KG1 (cell line): ENCODE measurements around the gene KLHL14.
"Not testable (repeated sequence)": the region's sequence is repeated elsewhere in the genome, so short reads cannot be mapped to it uniquely, and the experiment has no call there.

Experiments used
- DNase-seq: peaks from one replicate; lab custom pipeline; 2025; lab: John Stamatoyannopoulos, UW

The KLHL14 gene

DNA sequence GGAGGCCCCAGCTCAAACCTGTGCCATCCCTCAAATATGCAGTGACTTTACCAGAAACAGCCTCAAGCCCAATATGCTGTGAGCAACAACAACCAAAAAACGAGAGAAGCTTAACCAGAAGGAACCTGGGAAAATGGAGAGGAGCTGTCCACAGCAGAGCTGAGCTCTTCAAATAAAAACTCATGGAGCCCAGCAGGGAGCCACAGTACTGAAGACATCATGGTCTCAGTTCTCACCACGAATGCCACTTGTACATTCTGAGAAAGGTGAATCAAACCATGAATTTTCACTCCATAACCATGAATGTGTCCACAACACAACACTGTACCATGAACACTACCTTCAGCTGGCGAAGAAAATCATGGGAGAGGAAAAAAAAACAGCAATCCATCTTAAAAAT lies 50.5 kb downstream of the KLHL14 start:
- DNase-seq = no peak

DNA sequence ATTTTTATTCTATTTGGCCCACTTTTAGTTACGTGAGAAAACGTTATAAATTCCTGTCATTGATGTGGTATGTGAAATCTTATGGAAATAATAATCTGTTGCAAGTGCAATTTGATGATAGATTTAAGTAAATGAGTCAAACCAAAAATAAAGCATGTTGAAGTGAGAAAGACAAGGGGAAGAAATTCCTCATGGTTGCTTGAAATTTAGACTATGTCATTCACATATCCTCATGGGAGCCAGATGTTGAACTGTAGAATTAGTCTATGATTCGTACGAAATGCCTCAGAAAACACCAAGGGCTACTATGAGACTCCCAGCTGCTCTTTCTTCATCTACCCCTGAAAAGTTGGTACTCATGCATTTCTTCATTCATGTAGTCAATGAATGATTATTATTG lies 55.7 kb downstream of the KLHL14 start:
- no peak for DNase-seq

DNA sequence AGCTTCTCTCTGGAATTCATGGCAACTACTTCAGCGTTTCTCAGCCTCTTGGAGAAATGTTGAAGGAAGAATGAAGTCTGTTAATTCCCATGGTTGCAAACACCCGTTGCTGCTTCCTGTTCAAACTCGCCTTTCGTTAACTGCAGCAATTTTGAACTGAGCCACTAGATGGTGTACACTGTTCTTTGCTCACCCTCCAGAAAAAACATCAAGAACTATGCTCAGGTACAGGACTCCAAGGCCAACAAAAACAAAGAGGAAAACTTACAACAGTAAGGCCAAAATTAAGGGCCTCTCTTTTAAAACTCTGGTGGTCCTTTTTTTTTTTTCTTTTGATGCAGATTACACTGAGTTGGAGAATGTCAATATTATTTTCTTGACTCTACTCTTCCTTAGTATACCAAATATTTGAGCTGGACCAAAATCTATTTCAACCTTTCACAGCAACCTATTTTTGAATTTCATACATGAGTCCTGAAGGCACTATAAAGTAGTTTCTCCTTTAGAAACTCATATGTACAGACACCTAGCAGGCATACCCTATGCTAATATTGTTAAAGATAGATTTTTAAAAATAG lies 58.2 kb downstream of the KLHL14 start:
- DNase-seq = no peak

DNA sequence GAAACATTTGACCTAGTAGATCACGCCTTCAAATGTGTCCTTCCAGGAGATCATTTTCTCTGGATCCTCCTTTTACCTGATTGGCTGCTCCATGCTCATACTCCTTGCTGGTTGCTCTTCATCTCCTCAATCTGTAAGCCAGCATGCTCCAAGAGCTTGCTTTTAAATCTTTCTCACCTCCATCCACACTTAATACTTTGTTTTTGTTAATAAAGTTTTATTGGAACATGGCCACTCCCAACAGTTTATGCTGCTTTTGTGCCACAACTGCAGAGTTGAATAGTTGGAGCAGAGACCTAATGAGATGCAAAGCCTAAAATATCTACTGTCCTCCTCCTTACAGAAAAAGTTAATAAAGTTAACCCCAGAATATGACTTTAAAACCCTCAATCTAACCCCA lies 60.0 kb downstream of the KLHL14 start:
- DNase-seq = no peak

DNA sequence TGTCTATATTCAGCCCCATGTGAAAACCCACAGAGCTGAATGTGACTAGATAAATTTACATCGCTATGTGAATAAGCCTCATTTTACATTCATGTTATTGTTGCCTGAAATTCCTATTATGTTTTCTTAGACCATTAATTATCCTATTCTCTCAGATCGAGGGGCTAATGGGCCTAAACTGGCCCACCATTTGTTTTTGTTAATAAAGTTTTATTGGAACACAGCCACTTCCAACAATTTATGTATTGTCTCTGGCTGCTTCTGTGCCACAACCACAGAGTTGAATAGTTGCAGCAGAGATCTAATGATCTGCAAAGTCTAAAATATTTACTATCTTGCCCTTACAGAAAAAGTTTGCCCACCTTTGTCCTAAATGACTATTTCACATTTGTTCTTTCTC lies 61.0 kb downstream of the KLHL14 start:
- no peak for DNase-seq

DNA sequence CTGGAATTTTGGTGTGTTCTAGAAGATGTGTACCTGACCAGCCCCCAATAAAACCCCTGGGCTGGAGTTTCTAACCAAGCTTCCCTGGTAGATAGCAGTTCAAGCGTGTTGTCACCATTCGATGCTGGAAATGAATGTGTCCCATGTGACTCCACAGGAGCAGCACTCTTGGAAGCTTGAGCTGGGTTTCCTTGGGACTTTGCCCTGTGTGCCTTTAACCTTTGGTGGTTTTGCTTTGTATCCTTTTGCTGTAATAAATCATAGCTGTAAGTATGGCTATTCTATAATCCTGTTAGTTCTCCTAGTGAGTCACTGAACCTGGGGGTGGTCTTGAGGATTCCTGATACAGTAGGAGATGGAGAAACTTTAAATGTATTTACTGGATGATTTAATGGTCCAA lies 65.2 kb downstream of the KLHL14 start:
- no peak for DNase-seq

DNA sequence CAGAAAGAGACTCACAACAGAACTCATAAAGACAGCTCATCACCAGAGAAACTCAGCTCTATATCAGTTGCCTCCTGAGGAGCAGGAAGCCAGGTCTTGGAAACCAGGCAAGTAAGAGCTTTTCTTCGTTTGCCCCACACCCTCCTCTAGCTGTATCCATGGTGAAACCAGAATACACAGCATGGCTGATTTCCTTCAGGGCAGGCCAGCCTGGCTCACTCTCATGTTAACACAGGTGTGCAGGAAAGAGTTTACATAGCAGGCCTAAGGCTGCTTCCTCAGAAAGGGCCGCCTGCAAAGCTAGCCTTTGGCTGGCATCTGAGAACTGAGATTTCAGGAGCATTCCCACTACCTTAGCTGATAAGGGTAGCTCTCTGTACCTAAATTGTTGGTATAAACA lies 65.7 kb downstream of the KLHL14 start:
- no peak for DNase-seq

DNA sequence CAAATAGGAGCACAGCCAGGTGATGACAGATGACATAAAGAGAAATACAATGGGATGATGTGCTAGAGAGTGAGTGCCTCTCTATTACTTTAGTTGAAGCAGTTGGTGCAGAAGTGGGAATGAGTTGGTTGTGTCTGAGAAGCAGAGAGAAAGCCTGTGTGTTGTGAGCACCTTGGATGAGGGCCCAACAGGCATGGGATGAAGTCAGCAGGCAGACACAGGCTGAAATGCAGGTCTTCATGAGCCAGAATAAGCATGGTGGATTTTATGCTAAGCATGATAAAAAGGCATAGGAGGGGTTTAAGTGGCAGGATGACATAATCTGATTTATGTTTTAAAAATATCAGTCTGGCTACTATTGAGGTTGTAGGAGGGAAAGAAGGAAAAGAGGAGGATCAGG lies 71.5 kb downstream of the KLHL14 start:
- no peak for DNase-seq

DNA sequence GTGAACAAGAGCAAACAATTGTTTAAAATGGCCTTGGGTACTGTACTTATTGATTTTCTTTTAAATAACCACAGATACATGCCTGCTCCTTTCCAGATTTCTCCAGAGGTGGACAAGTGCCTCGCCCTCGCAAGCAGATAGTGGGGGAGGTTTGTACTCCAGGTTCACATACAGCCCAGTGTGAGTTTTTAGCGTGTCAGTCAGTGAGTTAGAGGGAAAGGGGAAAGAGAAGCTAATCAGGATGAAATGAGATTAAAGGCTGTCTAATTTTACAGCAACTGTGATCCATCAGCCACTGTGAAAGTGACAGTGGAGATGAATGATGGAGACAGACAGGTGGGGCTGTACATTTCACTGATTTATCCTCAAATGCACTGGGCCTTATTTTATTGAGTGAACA lies 74.7 kb downstream of the KLHL14 start:
- DNase-seq = no peak

DNA sequence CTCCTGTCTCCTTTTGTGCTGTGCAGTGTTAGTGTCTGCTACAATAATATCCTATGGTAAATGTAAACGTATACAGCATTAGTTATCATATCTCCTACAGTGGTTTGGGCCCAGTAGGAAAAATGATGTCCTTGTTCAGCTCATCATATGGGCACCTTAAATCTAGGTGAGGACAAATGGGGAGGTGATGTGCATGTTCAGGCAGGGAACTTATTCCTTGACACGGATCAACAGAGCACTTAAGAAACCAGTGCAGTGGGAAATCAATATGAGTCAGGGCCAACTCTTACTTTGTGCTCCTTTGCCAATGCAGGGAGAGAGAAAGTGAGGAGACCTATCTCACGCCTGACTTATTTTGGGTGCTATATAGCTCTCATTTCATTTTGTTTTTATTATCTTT lies 76.4 kb downstream of the KLHL14 start:
- DNase-seq = no peak

DNA sequence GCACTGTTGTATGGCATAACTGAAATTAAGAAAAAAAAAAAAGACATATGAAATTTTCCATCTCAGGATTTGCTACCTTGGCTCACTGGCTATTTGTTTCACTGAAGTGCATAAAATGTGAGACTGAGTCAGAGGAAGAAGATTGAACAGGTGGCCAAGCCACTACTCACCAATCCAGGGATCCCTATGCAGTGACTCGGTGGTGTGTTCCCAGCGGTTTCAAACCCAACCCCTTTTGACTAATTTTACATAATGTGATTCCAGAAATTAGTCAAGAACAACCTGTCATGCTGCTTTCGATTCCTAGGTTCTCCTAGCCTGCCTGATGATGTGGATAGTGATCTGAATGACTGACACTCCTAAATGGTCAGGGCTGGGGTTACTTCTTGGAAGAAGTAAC lies 77.3 kb downstream of the KLHL14 start:
- no peak for DNase-seq

DNA sequence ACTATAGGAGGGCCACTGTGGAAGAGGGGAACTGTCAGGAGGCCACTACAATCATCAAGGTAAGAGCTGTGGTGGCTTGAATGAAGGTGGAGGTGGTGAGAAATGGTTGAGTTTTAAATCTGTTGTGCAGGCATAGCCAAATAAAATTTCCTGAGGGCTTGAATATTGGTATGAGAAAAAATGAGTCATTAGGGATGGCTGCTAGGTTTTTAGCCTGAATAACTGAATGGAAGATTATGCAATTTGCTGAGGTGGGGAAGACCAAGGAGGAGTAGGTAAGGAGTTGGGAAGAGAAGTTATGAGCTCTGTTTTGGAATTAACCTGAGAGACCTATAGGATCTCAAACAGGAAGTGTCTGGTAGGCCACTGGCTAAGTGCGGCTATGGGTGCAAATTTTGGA lies 84.0 kb downstream of the KLHL14 start:
- no peak for DNase-seq

DNA sequence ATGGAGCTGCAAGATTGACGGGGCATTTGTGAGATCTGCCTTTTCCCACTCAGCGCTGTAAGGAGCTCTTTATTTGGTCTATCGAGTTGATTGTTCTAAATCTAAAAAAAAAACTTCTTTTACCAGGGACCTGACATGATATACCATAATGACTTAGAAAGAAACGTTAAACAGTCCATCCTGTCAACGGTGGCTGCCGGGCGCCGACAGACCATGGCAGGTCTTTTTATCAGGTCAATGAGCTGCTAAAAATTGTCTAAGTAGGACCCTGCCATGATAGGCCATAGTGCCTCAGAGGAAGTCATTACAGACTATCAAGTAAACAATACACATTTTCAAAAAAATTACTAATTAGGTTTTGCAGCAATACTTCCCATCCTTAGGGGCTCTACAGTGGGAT lies 87.9 kb downstream of the KLHL14 start:
- DNase-seq = no peak

DNA sequence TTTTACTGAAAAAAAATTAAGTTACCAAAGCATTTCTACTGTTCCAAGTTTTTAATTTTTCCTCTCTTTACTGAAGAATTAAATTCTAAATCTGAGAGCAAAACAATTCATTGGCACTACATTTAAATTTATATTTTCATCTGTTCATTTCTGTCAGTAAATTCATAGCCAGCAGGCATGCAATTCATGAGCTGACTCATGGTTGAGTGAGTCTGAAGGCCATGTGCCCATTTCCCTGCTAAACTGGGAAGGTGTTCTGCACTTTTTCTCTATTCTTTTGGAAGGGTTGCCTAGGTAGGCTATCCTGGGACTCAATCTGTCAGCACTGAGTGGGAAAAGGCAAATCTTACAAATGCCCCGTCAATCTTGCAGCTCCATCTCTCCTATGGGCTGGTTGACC lies 88.7 kb downstream of the KLHL14 start:
- no peak for DNase-seq

DNA sequence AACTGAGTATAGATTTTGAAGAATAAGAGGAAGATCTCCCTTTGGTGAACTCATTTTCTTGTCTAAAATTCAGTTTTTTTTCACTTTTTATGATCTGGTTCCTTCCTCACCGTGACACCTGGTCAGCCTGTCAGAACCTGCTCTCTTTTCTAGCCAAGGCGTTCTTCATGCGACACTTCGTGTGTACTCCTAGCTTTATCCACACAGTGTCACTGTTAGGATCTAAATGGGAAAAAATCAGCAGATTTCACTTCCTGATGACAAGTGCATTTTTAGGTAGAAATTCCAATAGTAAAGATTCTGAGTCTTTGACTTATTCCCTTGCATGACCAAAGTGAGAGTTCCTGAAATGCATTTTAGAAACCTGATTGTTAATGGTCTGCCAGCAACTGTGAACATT lies 89.8 kb downstream of the KLHL14 start:
- DNase-seq = no peak

DNA sequence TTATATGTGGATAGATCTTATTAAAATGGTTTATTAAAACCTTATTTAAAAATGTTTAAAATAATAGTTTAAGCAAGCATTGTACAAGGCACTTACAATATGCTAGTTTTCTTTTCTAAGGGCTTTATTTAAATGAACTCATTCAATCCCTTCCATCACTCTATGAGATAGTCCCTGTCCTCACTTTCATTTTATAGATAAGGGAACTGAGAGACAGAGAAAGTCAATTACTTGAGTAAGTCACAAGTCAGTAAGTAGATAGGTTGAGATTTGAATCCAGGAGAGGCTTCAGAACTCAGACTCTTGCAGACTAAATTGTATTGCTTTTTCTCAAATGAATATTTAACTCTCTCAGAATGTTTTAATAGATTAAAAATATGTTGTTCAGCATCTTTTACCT lies 95.2 kb downstream of the KLHL14 start:
- no peak for DNase-seq

DNA sequence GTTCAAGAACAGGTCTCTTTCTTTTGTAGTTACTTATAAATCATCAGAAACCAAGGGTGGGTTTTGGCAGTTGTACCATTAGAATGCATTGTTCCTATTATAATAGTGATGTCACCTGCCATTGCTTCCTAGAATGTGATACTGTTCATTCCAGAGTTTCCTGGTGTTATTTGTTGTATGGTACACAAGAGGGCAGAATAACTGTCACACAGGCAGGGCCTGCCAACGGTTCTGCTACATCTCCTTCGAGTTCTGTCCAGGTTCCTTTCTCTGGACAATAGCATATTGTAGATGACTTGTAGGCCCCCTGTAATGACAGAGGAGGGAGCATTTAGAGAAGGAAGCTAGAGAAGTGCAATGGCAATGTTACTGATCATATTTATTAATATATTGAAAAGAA lies 98.3 kb downstream of the KLHL14 start:
- no peak for DNase-seq

DNA sequence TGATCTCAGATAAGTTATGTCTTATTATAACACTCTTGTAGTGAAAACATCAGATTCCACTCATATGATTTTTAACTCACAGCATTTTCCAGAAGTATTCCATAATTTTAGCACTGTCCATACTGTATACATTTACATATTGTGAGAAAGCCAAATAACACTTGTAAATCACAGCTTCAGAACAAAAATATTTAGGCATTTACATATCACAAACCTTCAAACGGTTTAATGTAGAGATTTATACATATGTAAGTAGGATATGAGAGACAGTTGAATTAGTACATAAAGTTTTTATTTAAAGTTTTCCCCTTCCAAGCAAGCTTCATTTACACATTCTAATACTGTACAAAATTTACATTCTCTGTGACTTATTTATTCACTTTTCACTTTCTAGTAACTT lies 100.4 kb downstream of the KLHL14 start:
- no peak for DNase-seq

DNA sequence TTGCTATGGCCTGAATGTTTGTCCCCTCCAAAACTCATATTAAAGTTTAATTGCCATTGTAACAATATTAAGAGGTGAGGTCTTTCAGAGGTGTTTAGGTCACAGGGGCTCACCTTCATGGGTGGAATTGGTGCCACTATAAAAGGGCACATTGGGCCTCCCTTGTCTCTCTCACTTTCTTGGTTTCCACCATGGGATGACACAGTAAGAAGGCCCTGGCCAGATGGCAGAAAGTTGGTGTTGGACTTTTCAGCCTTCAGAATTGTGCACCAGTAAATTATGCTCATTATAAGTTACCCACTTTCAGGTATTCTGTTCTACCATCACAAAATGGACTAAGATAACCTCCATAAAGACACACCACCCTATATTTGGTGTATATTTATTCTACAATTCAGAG lies 102.1 kb downstream of the KLHL14 start:
- no peak for DNase-seq

DNA sequence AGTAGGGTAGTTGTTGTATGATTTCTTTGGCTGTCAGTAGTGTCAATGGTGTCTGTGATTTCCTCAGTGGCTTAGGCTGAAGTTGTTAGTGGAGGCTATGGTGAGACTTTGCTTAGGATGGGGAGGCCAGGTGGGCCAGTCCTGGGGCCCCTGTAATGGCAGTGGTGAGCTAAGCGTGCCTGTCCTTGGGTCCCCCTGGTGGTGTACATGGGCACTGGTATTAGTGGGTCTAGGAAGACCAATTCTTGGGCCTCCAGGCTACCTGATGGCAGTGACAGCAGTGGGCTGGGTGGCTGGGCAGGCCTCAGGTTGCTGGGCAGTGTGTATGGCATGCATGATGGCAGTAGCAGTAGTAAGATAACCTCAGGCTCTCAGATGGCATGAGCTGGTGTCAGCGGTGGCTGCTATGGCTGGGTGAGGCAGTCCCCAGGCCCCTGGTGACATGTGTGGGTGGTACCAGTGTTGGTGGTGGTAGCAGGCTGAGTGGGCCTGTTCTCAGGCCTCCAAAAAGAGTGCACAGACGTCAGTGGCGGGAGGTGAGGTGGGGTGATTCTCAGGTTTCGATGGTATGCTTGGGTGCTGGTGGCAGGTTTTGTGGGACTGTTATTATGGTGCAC lies 103.2 kb downstream of the KLHL14 start:
- DNase-seq = no peak

DNA sequence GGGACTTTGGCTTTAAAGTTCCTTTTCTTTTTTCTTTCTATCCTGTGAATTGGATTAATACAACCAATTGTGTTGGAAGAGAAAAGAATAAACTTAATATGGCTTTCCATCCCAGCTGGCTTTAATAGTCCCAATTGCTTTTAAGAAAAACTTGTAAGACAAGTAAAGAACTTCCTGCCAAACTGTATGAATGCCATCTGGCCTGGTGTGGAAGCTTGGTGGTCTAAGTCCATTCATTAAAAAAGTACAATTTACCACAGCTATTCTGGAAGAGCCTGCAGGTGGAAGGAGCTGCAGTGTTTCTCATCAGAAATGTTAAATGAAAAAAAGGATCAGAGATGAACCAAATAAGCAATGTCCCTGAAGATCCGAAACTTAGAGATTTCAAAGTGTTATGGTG lies 103.9 kb downstream of the KLHL14 start:
- no peak for DNase-seq

DNA sequence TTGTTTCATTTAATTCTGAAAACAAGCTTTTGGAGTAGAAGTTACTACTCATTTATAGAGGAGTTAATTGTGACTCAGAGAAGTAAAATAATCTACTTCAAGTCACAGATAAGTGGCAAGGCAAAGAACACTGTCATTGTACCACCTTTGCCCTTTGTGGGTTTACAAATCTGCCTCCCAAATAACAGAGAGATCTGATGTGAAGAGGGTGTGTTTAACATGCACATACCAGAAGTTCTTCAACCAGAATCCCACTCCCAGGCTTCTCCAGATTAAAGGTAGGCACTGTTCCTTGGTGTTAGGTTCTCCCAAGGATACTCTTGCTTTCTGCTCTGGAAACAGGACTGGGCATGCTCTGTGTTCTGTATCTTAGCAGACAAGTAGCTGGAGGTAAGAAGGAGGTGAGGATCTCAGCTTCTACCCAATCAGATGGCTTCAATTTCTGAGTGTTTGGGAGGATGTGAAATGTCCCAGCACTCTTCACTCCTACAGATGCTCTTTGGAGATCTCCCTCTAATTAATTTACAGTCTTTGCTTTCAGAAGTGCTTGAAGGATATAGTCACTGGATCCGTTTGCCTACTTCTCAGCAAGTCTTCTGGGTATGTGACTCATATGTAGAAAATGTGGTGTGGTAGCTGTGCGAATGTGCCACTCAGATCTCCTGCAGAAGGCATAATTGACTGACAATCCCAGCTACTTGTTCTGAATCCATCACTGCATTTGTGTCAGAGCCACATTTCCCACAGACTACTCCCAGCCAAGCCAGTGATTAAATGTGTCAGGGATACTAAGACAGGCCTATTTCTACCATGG lies 111.1 kb downstream of the KLHL14 start:
- DNase-seq = no peak

DNA sequence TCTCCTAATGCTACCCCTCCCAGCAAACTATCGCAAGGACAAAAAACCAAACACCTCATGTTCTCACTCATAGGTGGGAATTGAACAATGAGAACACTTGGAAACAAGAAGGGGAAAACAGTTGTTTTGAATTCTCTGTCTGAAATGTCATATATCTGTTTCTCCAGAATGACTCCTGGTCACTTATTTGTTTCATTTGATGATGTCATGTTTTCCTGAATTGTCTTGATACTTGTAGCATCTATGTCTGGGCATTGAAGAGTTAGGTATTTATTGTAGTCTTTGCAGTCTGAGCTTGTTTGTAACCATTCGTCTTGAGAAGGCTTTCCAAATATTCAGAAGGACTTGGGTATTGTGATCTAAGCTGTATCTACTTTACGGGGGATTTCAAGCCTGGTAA lies 118.3 kb downstream of the KLHL14 start:
- DNase-seq = not testable (repeated sequence)

DNA sequence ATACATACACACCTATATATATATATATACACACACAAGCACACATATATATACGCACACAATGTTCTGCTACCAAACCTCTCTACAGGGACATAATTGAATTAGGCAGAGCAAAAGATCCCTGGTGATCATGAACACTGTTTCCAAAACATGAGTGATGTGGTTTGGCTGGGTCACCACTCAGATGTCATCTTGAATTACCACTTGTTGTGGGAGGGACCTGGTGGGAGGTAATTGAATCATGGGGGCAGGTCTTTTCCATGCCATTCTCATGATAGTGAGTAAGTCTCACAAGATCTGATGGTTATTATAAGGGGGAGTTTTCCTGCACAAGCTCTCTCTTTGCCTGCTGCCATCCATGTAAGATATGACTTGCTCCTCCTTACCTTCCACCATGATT lies 135.2 kb downstream of the KLHL14 start:
- DNase-seq = not testable (repeated sequence)
